Measurements from ENCODE around the gene BCL6. TPM values are rescaled to one million over a fixed set of nuclear protein-coding genes. Genes with fewer than 3 reads are reported as not detected.

The BCL6 gene
- total RNA-seq, 2 donors from 2014 or later = 103 to 114 TPM

- DNase-seq (ENCODE audit: low spot score in 2 of 2) (no peak), ATAC-seq (peak; percentile 70 to 92)
- no peaks in the 10 kb centered on the region for H3K9me3 Mint-ChIP-seq
- no peaks in the 10 kb centered on the region for H3K36me3 Mint-ChIP-seq
- H3K27ac Mint-ChIP-seq = no peak overlapping the region
These were observed 31.8 kb downstream of the BCL6 start for GRCh38 chr3:187713504-187713903.

- DNase-seq (ENCODE audit: low spot score in 2 of 2) = no peak
- no peaks in the 10 kb centered on the region for H3K36me3 Mint-ChIP-seq
- H3K27ac Mint-ChIP-seq = no peak overlapping the region
- no peak for ATAC-seq
- H3K9me3 Mint-ChIP-seq = no peaks in the 10 kb centered on the region
These were observed 36.1 kb downstream of the BCL6 start for GRCh38 chr3:187709155-187709554.

GRCh38 chr3:187708696-187709095 is 36.6 kb downstream of the BCL6 start:
- no peaks in the 10 kb centered on the region for H3K36me3 Mint-ChIP-seq
- no peaks in the 10 kb centered on the region for H3K9me3 Mint-ChIP-seq
- ATAC-seq (no peak), DNase-seq (ENCODE audit: low spot score in 2 of 2) (no peak)
- H3K27ac Mint-ChIP-seq = no peak overlapping the region

GRCh38 chr3:187706971-187707370 is 38.3 kb downstream of the BCL6 start:
- DNase-seq (ENCODE audit: low spot score in 2 of 2) = no peak
- no peak for ATAC-seq
- H3K36me3 Mint-ChIP-seq = no peaks in the 10 kb centered on the region
- H3K27ac Mint-ChIP-seq = no peak overlapping the region
- H3K9me3 Mint-ChIP-seq = no peaks in the 10 kb centered on the region

- no peaks in the 10 kb centered on the region for H3K36me3 Mint-ChIP-seq
- ATAC-seq (no peak), DNase-seq (ENCODE audit: low spot score in 2 of 2) (no peak)
- no peaks in the 10 kb centered on the region for H3K9me3 Mint-ChIP-seq
- H3K27ac Mint-ChIP-seq = no peak overlapping the region
These were observed 40.1 kb downstream of the BCL6 start for GRCh38 chr3:187705164-187705563.

- ATAC-seq = no peak
- Mint-ChIP-seq H3K27ac (no peak within 1 kb of the TSS), H3K9me3 (no peaks in the 10 kb centered on the region), H3K36me3 (no peaks in the 10 kb centered on the region)
- no peak for DNase-seq (ENCODE audit: low spot score in 2 of 2)
These were observed 42.7 kb downstream of the BCL6 start, which contains the start of gene RTP2 for GRCh38 chr3:187702507-187703033. RTP2 (minus strand) TSS chr3:187702557; CDS start chr3:187702128, 429 bp downstream.

- DNase-seq (ENCODE audit: low spot score in 2 of 2) (no peak), ATAC-seq (no peak)
- Mint-ChIP-seq H3K27ac (no peak overlapping the region), H3K9me3 (no peaks in the 10 kb centered on the region), H3K36me3 (no peaks in the 10 kb centered on the region)
These were observed 45.0 kb downstream of the BCL6 start for GRCh38 chr3:187700249-187700648.

- Mint-ChIP-seq H3K9me3 (no peaks in the 10 kb centered on the region), H3K27ac (no peak overlapping the region), H3K36me3 (no peaks in the 10 kb centered on the region)
- DNase-seq (ENCODE audit: low spot score in 2 of 2) (no peak), ATAC-seq (no peak)
These were observed 46.5 kb downstream of the BCL6 start for GRCh38 chr3:187698499-187699399.

- Mint-ChIP-seq H3K9me3 (no peaks in the 10 kb centered on the region), H3K27ac (no peak overlapping the region), H3K36me3 (no peaks in the 10 kb centered on the region)
- DNase-seq (ENCODE audit: low spot score in 2 of 2) (no peak), ATAC-seq (no peak)
These were observed 49.2 kb downstream of the BCL6 start for GRCh38 chr3:187696021-187696420.

- no peaks in the 10 kb centered on the region for H3K9me3 Mint-ChIP-seq
- no peak for ATAC-seq
- DNase-seq (ENCODE audit: low spot score in 2 of 2) = no peak
- no peaks in the 10 kb centered on the region for H3K36me3 Mint-ChIP-seq
- no peak overlapping the region for H3K27ac Mint-ChIP-seq
These were observed 49.8 kb downstream of the BCL6 start for GRCh38 chr3:187695449-187695848.

- no peak overlapping the region for H3K27ac Mint-ChIP-seq
- H3K9me3 Mint-ChIP-seq = no peaks in the 10 kb centered on the region
- no peaks in the 10 kb centered on the region for H3K36me3 Mint-ChIP-seq
- ATAC-seq (no peak), DNase-seq (ENCODE audit: low spot score in 2 of 2) (no peak)
These were observed 50.5 kb downstream of the BCL6 start for GRCh38 chr3:187694801-187695200.

- Mint-ChIP-seq H3K36me3 (no peaks in the 10 kb centered on the region), H3K27ac (no peak overlapping the region), H3K9me3 (no peaks in the 10 kb centered on the region)
- DNase-seq (ENCODE audit: low spot score in 2 of 2) = no peak
- ATAC-seq = no peak
These were observed 51.8 kb downstream of the BCL6 start for GRCh38 chr3:187693431-187693830.

GRCh38 chr3:187689984-187690383 is 55.3 kb downstream of the BCL6 start:
- Mint-ChIP-seq H3K27ac (no peak overlapping the region), H3K36me3 (peaks cover 6 to 11% of the 10 kb centered on the region in 2 donors), H3K9me3 (peaks cover 5 to 10% of the 10 kb centered on the region in 2 donors)
- no peak for ATAC-seq
- no peak for DNase-seq (ENCODE audit: low spot score in 2 of 2)

GRCh38 chr3:187686621-187687273 is 58.5 kb downstream of the BCL6 start:
- Mint-ChIP-seq H3K27ac (no peak overlapping the region), H3K9me3 (peaks cover 8 to 10% of the 10 kb centered on the region in 2 donors), H3K36me3 (peaks cover 6 to 11% of the 10 kb centered on the region in 2 donors)
- ATAC-seq = no peak
- no peak for DNase-seq (ENCODE audit: low spot score in 2 of 2)

GRCh38 chr3:187685948-187686347 is 59.3 kb downstream of the BCL6 start:
- no peak for DNase-seq (ENCODE audit: low spot score in 2 of 2)
- no peak for ATAC-seq
- Mint-ChIP-seq H3K27ac (no peak overlapping the region), H3K9me3 (peaks cover 8 to 10% of the 10 kb centered on the region in 2 donors), H3K36me3 (peaks cover 6 to 11% of the 10 kb centered on the region in 2 donors)

- H3K27ac Mint-ChIP-seq = peak overlapping the region in 1 of 2 donors; percentile 53
- H3K36me3 Mint-ChIP-seq = peaks cover 6 to 11% of the 10 kb centered on the region in 2 donors
- peaks cover 8 to 10% of the 10 kb centered on the region in 2 donors for H3K9me3 Mint-ChIP-seq
- DNase-seq (ENCODE audit: low spot score in 2 of 2) = no peak
- ATAC-seq = peak; percentile 81 to 83
These were observed 60.4 kb downstream of the BCL6 start for GRCh38 chr3:187684880-187685279.

GRCh38 chr3:187684444-187684843 is 60.8 kb downstream of the BCL6 start:
- Mint-ChIP-seq H3K9me3 (peaks cover 8 to 10% of the 10 kb centered on the region in 2 donors), H3K27ac (peak overlapping the region in 1 of 2 donors; percentile 53), H3K36me3 (peaks cover 6 to 11% of the 10 kb centered on the region in 2 donors)
- ATAC-seq = peak in 1 of 2 donors; percentile 58
- DNase-seq (ENCODE audit: low spot score in 2 of 2) = no peak
